Measurements from ENCODE around the gene NTM.

GRCh38 chr11:131945706-131946105 lies 575.3 kb downstream of the NTM start:
- no peak for TF ChIP-seq CTCF (conservative IDR thresholded peaks at IDR 0.05; ENCODE audit: low read depth, low read length)
- TF ChIP-seq EZH2 (IDR thresholded peaks at IDR 0.05; ENCODE audit: borderline replicate concordance, low read depth, low read length, poor library complexity, severe bottlenecking): no peak
